Measurements from ENCODE around the gene CMTM5.

GRCh38 chr14:23354990-23355389 is 21.9 kb upstream of the CMTM5 start:
- TF ChIP-seq POLR2A (IDR thresholded peaks at IDR 0.05) = no peak
- TF ChIP-seq CTCF (IDR thresholded peaks at IDR 0.05 in 8 of 11, conservative IDR thresholded peaks at IDR 0.05 in 3 of 11) = no peak

All from spleen (tissue), 7 donors.